Subcutaneous abdominal adipose tissue (tissue), 5 donors: ENCODE data around the gene RNF5.
A peak's percentile ranks its signal among the peaks of the same experiment; 100 is the strongest.

Source experiments
- H3K27ac ChIP-seq: one replicate; pipeline ENCODE4 v1.7.0; 2013; ENCODE audit warnings: low read depth, mild to moderate bottlenecking, inconsistent platforms, low read length, moderate library complexity
- H3K27me3 ChIP-seq, 5 donors: one replicate each; pipeline ENCODE4 v1.7.0; 2013; ENCODE audit warnings: low read length in 5 of 5, inconsistent platforms in 1 of 5; ENCODE audit not compliant: control insufficient read depth in 5 of 5, insufficient read depth in 4 of 5
- H3K36me3 ChIP-seq, 5 donors: one replicate each; pipeline ENCODE4 v1.7.0; 2013; ENCODE audit warnings: low read length in 5 of 5; ENCODE audit not compliant: control insufficient read depth in 5 of 5, insufficient read depth in 5 of 5
- H3K4me1 ChIP-seq, 5 donors: one replicate each; pipeline ENCODE4 v1.7.0; 2013; ENCODE audit warnings: low read length in 5 of 5, mild to moderate bottlenecking in 3 of 5, moderate library complexity in 1 of 5; ENCODE audit not compliant: control insufficient read depth in 5 of 5, insufficient read depth in 5 of 5
- H3K4me3 ChIP-seq, 5 donors: one replicate each; pipeline ENCODE4 v1.7.0; 2013; ENCODE audit warnings: low read length in 5 of 5, low read depth in 1 of 5
- H3K9ac ChIP-seq, 5 donors: one replicate each; pipeline ENCODE4 v1.7.0; 2013; ENCODE audit warnings: low read length in 5 of 5, mild to moderate bottlenecking in 4 of 5, moderate library complexity in 3 of 5
- H3K9me3 ChIP-seq, 5 donors: one replicate each; pipeline ENCODE4 v1.7.0; 2013; ENCODE audit warnings: low read length in 5 of 5; ENCODE audit not compliant: control insufficient read depth in 5 of 5
- donor health status: healthy.
- donor health status: healthy.
- donor health status: healthy.
- donor health status: healthy.
- donor health status: healthy.

Gene RNF5

DNA sequence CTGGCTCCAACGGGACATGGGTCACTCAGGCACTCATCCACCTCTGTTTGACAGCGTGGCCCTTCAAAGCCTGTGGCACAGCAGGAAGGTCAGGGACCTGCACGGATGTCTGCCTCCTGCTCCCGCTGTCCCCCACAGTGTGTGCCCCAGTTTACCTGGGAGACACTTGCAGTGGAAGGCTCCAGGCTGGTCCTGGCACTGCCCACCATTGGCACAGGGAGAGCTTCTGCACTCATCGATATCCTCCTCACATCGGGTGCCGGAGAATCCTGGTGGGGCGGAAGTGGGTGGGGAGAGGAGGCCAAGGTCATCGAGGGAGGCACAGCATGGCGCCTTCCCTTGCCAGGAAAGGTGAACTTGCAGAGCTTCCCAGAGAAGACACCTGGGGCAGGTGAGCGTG is 38.8 kb downstream of the RNF5 start:
- no peak overlapping the region for H3K27ac ChIP-seq
- no peak overlapping the region for H3K9ac ChIP-seq
- H3K9me3 ChIP-seq: no peaks in the 10 kb centered on the region
- peaks cover 0 to 49% (median 0%) of the 10 kb centered on the region in 5 donors for H3K4me1 ChIP-seq
- H3K4me3 ChIP-seq: no peak overlapping the region
- peaks cover 0 to 3% (median 3%) of the 10 kb centered on the region in 5 donors for H3K27me3 ChIP-seq
- peaks cover 0 to 75% (median 40%) of the 10 kb centered on the region in 5 donors for H3K36me3 ChIP-seq

DNA sequence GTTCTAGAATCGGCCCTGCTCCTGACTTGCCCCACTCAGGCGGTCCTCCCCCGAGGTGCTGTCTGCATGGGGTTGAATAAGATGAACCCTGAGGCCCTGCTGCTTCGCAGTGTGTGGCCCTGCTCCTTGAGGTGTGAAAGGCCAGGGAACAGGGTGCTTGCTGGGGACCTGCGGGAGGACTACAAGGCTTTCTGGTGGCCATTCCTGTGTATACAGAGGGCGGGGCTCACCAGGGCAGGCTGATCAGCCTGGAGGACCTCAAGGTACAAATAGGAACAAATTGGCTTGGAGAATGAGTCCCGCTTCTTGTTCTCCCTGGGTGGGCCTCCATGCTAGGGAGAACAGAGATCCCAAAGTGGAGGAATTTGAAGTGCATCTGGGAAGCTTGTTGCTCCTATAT is 40.0 kb downstream of the RNF5 start:
- H3K36me3 ChIP-seq: peaks cover 0 to 63% (median 34%) of the 10 kb centered on the region in 5 donors
- H3K27me3 ChIP-seq: peaks cover 0 to 6% (median 3%) of the 10 kb centered on the region in 5 donors
- H3K4me1 ChIP-seq: peaks cover 0 to 59% (median 3%) of the 10 kb centered on the region in 5 donors
- no peak overlapping the region for H3K27ac ChIP-seq
- no peak overlapping the region for H3K9ac ChIP-seq
- no peaks in the 10 kb centered on the region for H3K9me3 ChIP-seq
- H3K4me3 ChIP-seq: no peak overlapping the region

DNA sequence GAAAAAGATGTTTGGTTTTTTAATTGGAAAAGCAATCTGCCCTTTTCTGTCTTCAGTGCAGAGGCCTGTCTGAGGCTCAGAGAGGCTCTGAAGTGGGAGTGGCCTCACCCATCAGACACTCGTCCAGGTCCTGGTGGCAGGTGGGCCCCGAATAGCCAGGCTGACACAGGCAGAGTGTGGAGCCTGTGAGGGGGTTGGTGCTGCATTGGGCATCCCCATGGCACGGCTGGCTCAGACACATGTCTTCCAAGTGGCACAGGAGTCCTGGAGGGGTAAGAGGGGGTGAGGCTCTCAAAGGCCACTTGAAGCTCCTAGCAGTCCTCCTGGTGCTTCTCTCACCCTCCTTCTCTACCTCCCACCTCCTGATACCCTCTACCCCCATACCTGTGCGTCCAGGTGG is 41.8 kb downstream of the RNF5 start:
- Histone ChIP-seq H3K27me3 (peaks cover 0 to 14% (median 3%) of the 10 kb centered on the region in 5 donors), H3K9me3 (no peaks in the 10 kb centered on the region), H3K9ac (peak overlapping the region in 1 of 5 donors; percentile 4), H3K27ac (peak overlapping the region; percentile 35), H3K4me3 (no peak overlapping the region), H3K36me3 (peaks cover 0 to 52% (median 28%) of the 10 kb centered on the region in 5 donors), H3K4me1 (peaks cover 0 to 71% (median 3%) of the 10 kb centered on the region in 5 donors)

GRCh38 chr6:32222333-32223230 is 44.4 kb downstream of the RNF5 start:
- H3K27me3 ChIP-seq: peaks cover 0 to 14% (median 3%) of the 10 kb centered on the region in 5 donors
- H3K9me3 ChIP-seq: no peaks in the 10 kb centered on the region
- peak overlapping the region; percentile 64 for H3K27ac ChIP-seq
- H3K9ac ChIP-seq: peak overlapping the region in 2 of 5 donors; percentile 17 to 71
- H3K4me3 ChIP-seq: peak overlapping the region; percentile 3 to 73 (median 66)
- peaks cover 0 to 33% (median 21%) of the 10 kb centered on the region in 5 donors for H3K36me3 ChIP-seq
- peaks cover 0 to 68% (median 3%) of the 10 kb centered on the region in 5 donors for H3K4me1 ChIP-seq

- Histone ChIP-seq H3K4me3 (peak within 1 kb of the TSS; percentile 13 to 73 (median 66)), H3K9me3 (no peaks in the 10 kb centered on the region), H3K27ac (peak within 1 kb of the TSS; percentile 64), H3K36me3 (peaks cover 0 to 28% (median 16%) of the 10 kb centered on the region in 5 donors), H3K4me1 (peaks cover 0 to 58% (median 3%) of the 10 kb centered on the region in 5 donors), H3K27me3 (peaks cover 0 to 14% (median 3%) of the 10 kb centered on the region in 5 donors), H3K9ac (peak within 1 kb of the TSS in 2 of 5 donors; percentile 62 to 74)
Measured at GRCh38 chr6:32223258-32224235, 45.3 kb downstream of the RNF5 start, which contains the start of gene NOTCH4. Gene NOTCH4 (minus strand): TSS chr6:32224067. CDS start chr6:32223928, 139 bp downstream.

DNA sequence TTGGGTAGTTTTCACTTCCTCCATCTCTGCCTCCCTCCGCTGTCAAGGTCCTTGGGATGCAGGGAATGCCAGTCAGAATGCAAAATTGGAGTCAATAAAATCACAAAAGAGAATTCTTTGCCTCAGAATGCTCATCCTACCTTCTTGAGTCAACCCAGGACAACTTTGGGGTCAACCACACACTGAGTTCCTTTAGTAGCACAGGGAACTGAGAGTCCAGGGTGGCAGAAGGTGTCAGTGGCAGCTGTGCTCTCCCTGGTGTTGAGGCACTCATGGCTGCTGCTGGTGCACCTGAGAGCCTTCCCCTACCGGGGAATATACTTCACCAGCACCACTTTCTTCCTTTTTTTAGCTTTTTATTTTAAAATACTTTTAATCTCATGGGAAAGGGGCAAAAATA is 46.5 kb downstream of the RNF5 start:
- peaks cover 0 to 49% (median 3%) of the 10 kb centered on the region in 5 donors for H3K4me1 ChIP-seq
- H3K9ac ChIP-seq: no peak overlapping the region
- no peaks in the 10 kb centered on the region for H3K9me3 ChIP-seq
- H3K4me3 ChIP-seq: no peak overlapping the region
- peak overlapping the region; percentile 64 for H3K27ac ChIP-seq
- peaks cover 0 to 19% (median 10%) of the 10 kb centered on the region in 5 donors for H3K36me3 ChIP-seq
- peaks cover 0 to 14% (median 3%) of the 10 kb centered on the region in 5 donors for H3K27me3 ChIP-seq

- Histone ChIP-seq H3K4me1 (peaks cover 0 to 38% (median 3%) of the 10 kb centered on the region in 5 donors), H3K4me3 (no peak overlapping the region), H3K9me3 (no peaks in the 10 kb centered on the region), H3K9ac (no peak overlapping the region), H3K27ac (no peak overlapping the region), H3K27me3 (peaks cover 0 to 14% (median 0%) of the 10 kb centered on the region in 5 donors), H3K36me3 (peaks cover 0 to 4% (median 0%) of the 10 kb centered on the region in 5 donors)
Measured at GRCh38 chr6:32226434-32226833, 48.2 kb downstream of the RNF5 start.
